ENCODE measurements around the gene KCNMA1.

Gene KCNMA1

DNA sequence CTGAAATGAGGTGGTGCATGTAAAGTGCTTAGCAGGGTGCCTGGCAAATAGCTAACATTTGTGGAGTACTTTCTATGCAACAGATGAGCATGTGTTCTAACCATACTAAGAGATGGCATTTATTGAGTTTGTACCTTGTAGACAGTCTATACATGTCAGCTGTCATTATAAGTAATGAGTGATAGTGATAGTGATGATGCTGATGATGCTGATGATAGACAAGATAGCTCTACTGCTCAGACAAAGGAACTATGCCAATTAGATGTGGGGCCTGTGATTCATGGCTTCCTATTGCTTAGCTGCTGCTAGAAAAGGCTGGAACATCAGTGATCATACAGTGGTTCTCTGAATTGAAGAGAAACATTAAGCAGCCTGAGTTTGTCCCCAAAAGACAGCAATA is 585.8 kb downstream of the KCNMA1 start:
- no peak for DNase-seq

DNA sequence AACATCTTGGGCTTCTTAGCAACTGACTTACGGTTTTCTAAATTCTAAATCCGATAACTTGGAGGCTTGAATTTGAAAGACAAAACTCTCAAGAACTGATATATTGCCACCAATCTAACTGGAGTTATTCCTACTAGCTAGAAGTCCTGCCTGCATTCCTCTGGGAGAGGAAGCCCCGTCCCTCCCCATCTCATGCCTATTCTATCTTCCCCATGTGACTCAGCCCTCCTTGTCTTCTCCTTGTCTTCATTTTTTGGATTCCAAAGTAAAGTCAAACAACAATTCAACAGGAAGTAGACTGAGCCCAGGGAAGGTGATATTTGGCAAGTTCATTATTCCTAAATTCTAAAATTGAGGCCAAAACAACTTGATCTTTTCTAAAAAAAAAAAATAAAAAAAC is 587.7 kb downstream of the KCNMA1 start:
- no peak for DNase-seq

- no peak for DNase-seq
These were observed 588.5 kb downstream of the KCNMA1 start for GRCh38 chr10:77049146-77049545.

- no peak for DNase-seq
These were observed 592.5 kb downstream of the KCNMA1 start for GRCh38 chr10:77045085-77045484.

DNA sequence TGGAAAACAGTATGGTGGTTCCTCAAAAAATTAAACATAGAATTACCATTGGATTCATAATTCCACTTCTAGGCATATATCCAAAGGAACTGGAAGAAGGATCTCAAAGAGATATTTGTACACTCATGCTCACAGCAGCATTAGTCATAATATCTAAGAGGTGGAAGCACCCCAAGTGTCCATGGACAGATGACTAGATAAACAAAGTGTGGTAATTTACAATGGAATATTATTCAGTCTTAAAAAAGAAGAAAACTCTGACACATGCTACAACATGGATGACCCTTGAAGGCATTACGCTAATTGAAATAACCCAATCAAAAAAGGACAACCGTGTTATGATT is 594.2 kb downstream of the KCNMA1 start:
- DNase-seq, result no peak

GRCh38 chr10:77042706-77043419 is 594.7 kb downstream of the KCNMA1 start:
- no peak for DNase-seq

GRCh38 chr10:77041636-77042258 is 595.9 kb downstream of the KCNMA1 start:
- peak; percentile 90 for DNase-seq

GRCh38 chr10:77038407-77038806 is 599.2 kb downstream of the KCNMA1 start:
- no peak for DNase-seq

DNA sequence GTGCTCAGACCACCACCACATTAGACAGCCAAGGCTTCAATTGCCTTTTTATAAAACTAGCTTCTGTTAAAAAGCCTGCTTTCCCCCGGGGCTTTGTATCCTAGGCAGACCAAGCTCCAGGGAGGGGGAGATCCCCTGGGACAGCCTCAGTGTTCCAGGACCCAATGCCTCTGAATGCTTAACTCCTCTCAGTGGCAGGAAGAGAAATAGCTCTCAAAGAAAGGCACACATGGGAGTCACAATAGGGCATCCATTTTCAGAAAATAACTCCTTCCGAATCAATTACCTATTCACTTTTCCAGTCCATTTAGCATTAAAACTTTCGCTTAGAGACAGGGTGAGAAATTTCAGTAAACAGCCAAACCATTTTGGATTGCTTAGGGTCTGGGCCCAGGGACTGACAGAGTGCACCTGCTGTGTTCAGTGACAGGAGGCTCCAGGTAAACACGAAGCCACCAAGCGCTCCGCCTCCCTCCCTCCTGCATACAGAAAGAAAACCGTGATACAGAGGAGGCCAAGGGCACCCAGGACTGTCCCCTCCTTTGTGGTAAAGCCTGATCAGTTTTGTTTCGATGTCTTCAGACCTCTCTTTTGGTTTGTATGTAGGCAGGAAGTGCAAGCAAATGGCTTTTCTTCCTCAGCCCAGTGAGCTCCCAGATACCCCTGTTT is 599.7 kb downstream of the KCNMA1 start:
- DNase-seq, result no peak

- DNase-seq, result peak; percentile 60
These were observed 600.4 kb downstream of the KCNMA1 start for GRCh38 chr10:77036993-77037734.

- DNase-seq, result no peak
These were observed 601.3 kb downstream of the KCNMA1 start for GRCh38 chr10:77036276-77036675.

DNA sequence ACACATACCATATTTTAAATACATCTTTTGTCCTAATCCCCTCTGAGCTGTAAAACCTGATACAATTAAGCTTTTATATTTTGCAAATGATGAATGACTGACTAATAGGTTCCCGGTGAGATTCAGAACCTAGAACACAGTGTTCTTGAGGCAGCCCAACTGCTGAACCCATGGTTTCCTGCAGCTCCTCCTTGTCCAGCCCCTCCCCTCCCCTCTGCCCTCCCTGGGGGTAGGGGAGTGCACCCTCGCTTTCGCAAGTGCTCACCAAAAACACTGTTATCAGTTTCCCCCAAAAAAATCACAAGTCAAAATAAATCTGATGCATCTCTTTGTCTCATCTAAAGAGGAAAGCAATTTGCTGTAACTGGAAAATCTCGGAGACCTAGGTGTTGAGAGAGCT is 602.8 kb downstream of the KCNMA1 start:
- DNase-seq, result no peak

DNA sequence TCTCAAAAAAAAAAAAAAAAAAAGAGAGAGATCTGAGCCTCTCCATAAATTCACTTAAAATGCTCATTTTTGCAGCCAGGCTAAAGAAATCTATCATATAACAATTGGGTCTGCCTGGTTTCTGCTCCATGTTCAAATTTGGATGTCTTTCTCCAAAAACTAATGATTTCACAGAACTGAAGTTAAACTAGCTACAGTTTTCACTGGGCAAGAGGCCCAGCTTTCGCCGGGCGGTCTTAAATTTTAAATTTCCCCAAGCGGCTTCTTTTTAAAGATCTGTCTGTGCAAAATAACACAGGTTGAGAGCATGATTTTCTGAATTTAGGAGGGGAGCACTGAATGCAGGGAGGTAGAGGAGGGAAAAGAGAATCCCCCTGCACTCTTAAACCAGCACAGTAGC is 603.4 kb downstream of the KCNMA1 start:
- DNase-seq, result no peak

- peak; percentile 44 for DNase-seq
These were observed 605.4 kb downstream of the KCNMA1 start for GRCh38 chr10:77032188-77032570.

GRCh38 chr10:77031531-77032187 is 605.9 kb downstream of the KCNMA1 start:
- no peak for DNase-seq

- no peak for DNase-seq
These were observed 606.6 kb downstream of the KCNMA1 start for GRCh38 chr10:77030974-77031373.

- DNase-seq, result no peak
These were observed 607.6 kb downstream of the KCNMA1 start for GRCh38 chr10:77029777-77030717.

GRCh38 chr10:77028042-77028441 is 609.6 kb downstream of the KCNMA1 start:
- DNase-seq, result no peak

DNA sequence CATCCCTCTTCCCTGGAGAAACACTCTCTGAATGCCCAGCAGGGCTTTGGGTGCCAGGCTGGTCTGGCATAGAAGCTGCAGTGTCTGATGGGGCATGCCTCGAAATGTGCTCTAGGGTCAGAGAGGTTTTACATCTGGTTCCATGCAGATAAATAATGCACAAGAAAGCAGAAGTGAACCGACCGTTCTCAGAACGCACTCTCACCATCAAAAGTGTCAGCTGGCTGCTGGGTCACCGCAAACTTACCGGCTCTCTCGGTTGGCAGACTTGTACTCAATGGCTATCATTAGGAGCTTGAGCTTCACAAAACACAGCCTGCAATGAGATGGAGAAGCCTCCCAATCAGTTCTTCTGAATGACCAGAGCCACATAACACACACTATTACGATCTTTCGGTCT is 610.0 kb downstream of the KCNMA1 start:
- DNase-seq, result peak; percentile 82

GRCh38 chr10:77027141-77027540 is 610.5 kb downstream of the KCNMA1 start:
- peak; percentile 23 for DNase-seq

GRCh38 chr10:77026148-77026547 is 611.5 kb downstream of the KCNMA1 start:
- DNase-seq, result no peak

DNA sequence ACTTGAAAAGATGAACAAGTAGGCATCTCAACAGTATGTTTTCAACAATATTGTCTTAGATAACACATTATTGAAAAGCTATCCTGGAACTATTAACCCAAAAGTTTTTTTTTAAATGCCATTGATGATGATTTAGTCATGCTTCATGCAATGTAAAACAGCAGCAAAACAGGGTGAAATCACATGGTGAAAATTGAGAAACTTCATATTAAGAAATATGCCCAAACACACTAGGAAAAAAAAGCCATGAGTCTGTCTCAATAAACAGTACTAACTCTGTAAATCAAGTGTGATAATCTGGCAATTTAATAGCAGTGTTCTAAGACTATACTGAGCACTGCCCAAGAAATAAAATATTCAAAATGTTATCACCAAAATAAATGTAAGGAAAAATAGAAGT is 613.1 kb downstream of the KCNMA1 start:
- DNase-seq, result no peak
